Measurements from ENCODE around the gene RETN.

Gene RETN

DNA sequence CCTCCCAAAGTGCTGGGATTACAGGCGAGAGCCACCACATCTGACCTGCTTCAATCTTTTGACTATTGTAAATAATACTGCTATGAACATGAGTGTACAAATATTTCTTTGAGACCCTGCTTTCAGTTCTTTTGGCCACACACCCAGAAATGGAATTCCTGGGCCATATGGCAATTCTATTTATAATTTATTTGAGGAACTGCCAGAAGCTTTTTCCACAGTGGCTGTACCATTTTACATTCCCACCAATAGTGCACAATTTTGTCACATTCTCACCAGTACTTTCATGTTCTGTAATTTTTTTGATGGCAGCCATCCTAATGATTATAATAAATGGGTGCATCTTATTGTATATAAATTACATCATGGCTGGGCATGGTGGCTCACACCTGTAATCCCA, 46.8 kb downstream of the RETN start:
- Histone ChIP-seq H3K27me3 (peaks cover 0 to 3% of the 10 kb centered on the region in 2 donors), H3K36me3 (no peaks in the 10 kb centered on the region), H3K9me3 (peaks cover 0 to 7% (median 5%) of the 10 kb centered on the region in 3 donors), H3K4me3 (no peak overlapping the region), H3K27ac (no peak overlapping the region), H3K4me1 (no peaks in the 10 kb centered on the region)
- no peak for TF ChIP-seq CTCF (IDR thresholded peaks at IDR 0.05)
- intact Hi-C loops (cut with DNase I; ENCODE audit: low total_unique reads), result no loop called here
- no peak for DNase-seq

GRCh38 chr19:7716762-7717161, 47.9 kb downstream of the RETN start:
- H3K27ac ChIP-seq, result no peak overlapping the region
- no peak for DNase-seq
- H3K36me3 ChIP-seq, result no peaks in the 10 kb centered on the region
- no peaks in the 10 kb centered on the region for H3K4me1 ChIP-seq
- TF ChIP-seq CTCF (IDR thresholded peaks at IDR 0.05), result no peak
- peaks cover 0 to 3% of the 10 kb centered on the region in 2 donors for H3K27me3 ChIP-seq
- peaks cover 0 to 7% (median 5%) of the 10 kb centered on the region in 3 donors for H3K9me3 ChIP-seq
- intact Hi-C loops (cut with DNase I; ENCODE audit: low total_unique reads), result no loop called here
- H3K4me3 ChIP-seq, result no peak overlapping the region

DNA sequence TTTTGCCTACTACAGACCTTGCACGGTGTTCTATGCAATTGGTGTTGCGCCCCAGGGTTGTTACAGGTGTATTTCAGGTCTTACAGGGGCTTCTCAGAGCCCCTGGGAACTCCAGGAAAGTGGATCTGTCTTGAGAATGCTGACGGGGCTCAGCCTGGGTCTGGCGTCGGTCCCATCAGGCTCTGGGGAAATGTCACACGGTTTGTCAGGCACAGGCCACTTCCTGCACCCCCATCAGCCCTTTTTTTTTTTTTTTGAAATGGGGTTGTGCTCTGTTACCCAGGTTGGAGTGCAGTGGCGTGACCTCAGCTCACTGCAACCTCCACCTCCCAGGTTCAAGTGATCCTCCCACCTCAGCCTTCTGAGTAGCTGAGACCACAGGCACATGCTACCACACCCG, 49.8 kb downstream of the RETN start:
- no peak overlapping the region for H3K27ac ChIP-seq
- intact Hi-C loops (cut with DNase I; ENCODE audit: low total_unique reads), result no loop called here
- DNase-seq, result no peak
- H3K4me3 ChIP-seq, result no peak overlapping the region
- peaks cover 0 to 6% of the 10 kb centered on the region in 2 donors for H3K27me3 ChIP-seq
- no peaks in the 10 kb centered on the region for H3K36me3 ChIP-seq
- no peak for TF ChIP-seq CTCF (IDR thresholded peaks at IDR 0.05)
- no peaks in the 10 kb centered on the region for H3K4me1 ChIP-seq
- peaks cover 0 to 7% (median 5%) of the 10 kb centered on the region in 3 donors for H3K9me3 ChIP-seq
